DND-41 (cell line): ENCODE results near the gene CARTPT.

Source experiments
- ATAC-seq: fragments of 200-7000 bp; cut with Tn5 transposase; 3 replicates; pipeline ENCODE4 v1.9.1; 2021; ENCODE audit warnings: low read depth; ENCODE audit not compliant: insufficient read depth
- DNase-seq: peaks from one replicate; pipeline ENCODE4 v3.0.0-alpha.2; 2020
- H2AFZ ChIP-seq: 2 replicates; pipeline ENCODE4 v1.6.0; 2012; ENCODE audit warnings: low read depth, low read length
- H3K27ac ChIP-seq: 2 replicates; pipeline ENCODE4 v1.5.1; 2012; ENCODE audit warnings: low read length, inconsistent platforms
- H3K27me3 ChIP-seq: fragments of 200-600 bp; sonication (generic); 2 replicates; pipeline ENCODE4 v1.6.0; 2012; ENCODE audit warnings: low read length, mild to moderate bottlenecking, inconsistent platforms; ENCODE audit not compliant: insufficient read depth, poor library complexity
- H3K36me3 ChIP-seq: 2 replicates; pipeline ENCODE4 v1.5.1; 2012; ENCODE audit warnings: low read length, inconsistent platforms; ENCODE audit not compliant: insufficient read depth
- H3K4me1 ChIP-seq: 2 replicates; pipeline ENCODE4 v1.5.1; 2012; ENCODE audit warnings: mild to moderate bottlenecking, low read length; ENCODE audit not compliant: insufficient read depth
- H3K4me2 ChIP-seq: 2 replicates; pipeline ENCODE4 v1.6.0; 2012; ENCODE audit warnings: mild to moderate bottlenecking, moderate library complexity, low read length, inconsistent platforms; ENCODE audit not compliant: insufficient read depth
- H3K4me3 ChIP-seq, 2 experiments: fragments of 200-600 bp in 1 of 2; shearing (Covaris generic) in 1 of 2; 2 replicates each; pipeline ENCODE4 v1.5.1; 2012 to 2016; ENCODE audit warnings: inconsistent platforms in 2 of 2, low read length in 2 of 2, mild to moderate bottlenecking in 2 of 2, low read depth in 1 of 2, moderate library complexity in 1 of 2
- H3K79me2 ChIP-seq: 2 replicates; pipeline ENCODE4 v1.6.0; 2012; ENCODE audit warnings: low read length, inconsistent platforms; ENCODE audit not compliant: insufficient read depth
- H3K9ac ChIP-seq: 2 replicates; pipeline ENCODE4 v1.6.0; 2012; ENCODE audit warnings: low read depth, mild to moderate bottlenecking, inconsistent platforms, low read length, moderate library complexity
- H3K9me3 ChIP-seq: 2 replicates; pipeline ENCODE4 v1.5.1; 2012; ENCODE audit warnings: low read length, moderate library complexity, mild to moderate bottlenecking, inconsistent platforms; ENCODE audit not compliant: insufficient read depth, severe bottlenecking
- H4K20me1 ChIP-seq: 2 replicates; pipeline ENCODE4 v1.6.0; 2012; ENCODE audit warnings: low read length; ENCODE audit not compliant: insufficient read depth
- CTCF ChIP-seq: IDR thresholded peaks from 2 replicates; pipeline ENCODE4 v1.5.1; 2012; ENCODE audit warnings: borderline replicate concordance, low read length, moderate library complexity, mild to moderate bottlenecking; ENCODE audit not compliant: poor library complexity, severe bottlenecking; ENCODE audit errors: extremely low read depth
- EZH2 ChIP-seq: IDR thresholded peaks from 3 replicates; pipeline ENCODE4 v1.6.1; 2012; ENCODE audit warnings: borderline replicate concordance, low read depth, mild to moderate bottlenecking, moderate library complexity, low read length, inconsistent platforms; ENCODE audit not compliant: severe bottlenecking

CARTPT gene

GRCh38 chr5:71680510-71680909 is 38.6 kb upstream of the CARTPT start:
- no peak overlapping the region for H3K4me2 ChIP-seq
- no peak overlapping the region for H3K27ac ChIP-seq
- H3K4me3 ChIP-seq = no peak overlapping the region
- H3K4me1 ChIP-seq = no peaks in the 10 kb centered on the region
- TF ChIP-seq CTCF = no peak
- no peak for TF ChIP-seq EZH2
- no peaks in the 10 kb centered on the region for H3K36me3 ChIP-seq
- no peak for ATAC-seq
- no peak overlapping the region for H3K9ac ChIP-seq
- H3K27me3 ChIP-seq = peaks cover 17% of the 10 kb centered on the region
- no peaks in the 10 kb centered on the region for H3K79me2 ChIP-seq
- no peak for DNase-seq
- no peaks in the 10 kb centered on the region for H4K20me1 ChIP-seq
- no peak overlapping the region for H2AFZ ChIP-seq
- no peaks in the 10 kb centered on the region for H3K9me3 ChIP-seq

GRCh38 chr5:71681296-71681695 is 37.8 kb upstream of the CARTPT start:
- H3K4me1 ChIP-seq = no peaks in the 10 kb centered on the region
- no peaks in the 10 kb centered on the region for H3K9me3 ChIP-seq
- no peaks in the 10 kb centered on the region for H3K36me3 ChIP-seq
- ATAC-seq (no peak), DNase-seq (no peak)
- no peak overlapping the region for H3K27ac ChIP-seq
- H3K27me3 ChIP-seq = peaks cover 17% of the 10 kb centered on the region
- H3K4me3 ChIP-seq = no peak overlapping the region
- H3K79me2 ChIP-seq = no peaks in the 10 kb centered on the region
- H3K9ac ChIP-seq = no peak overlapping the region
- H3K4me2 ChIP-seq = no peak overlapping the region
- no peaks in the 10 kb centered on the region for H4K20me1 ChIP-seq
- TF ChIP-seq EZH2 (no peak), CTCF (no peak)
- H2AFZ ChIP-seq = no peak overlapping the region

- Histone ChIP-seq H3K9me3 (no peaks in the 10 kb centered on the region), H2AFZ (no peak overlapping the region), H3K79me2 (no peaks in the 10 kb centered on the region), H3K27ac (no peak overlapping the region), H3K4me3 (no peak overlapping the region), H3K4me2 (no peak overlapping the region), H3K4me1 (no peaks in the 10 kb centered on the region), H3K27me3 (peaks cover 11% of the 10 kb centered on the region), H3K9ac (no peak overlapping the region), H3K36me3 (no peaks in the 10 kb centered on the region), H4K20me1 (no peaks in the 10 kb centered on the region)
- DNase-seq (no peak), ATAC-seq (no peak)
- TF ChIP-seq EZH2 (no peak), CTCF (no peak)
These were observed 34.8 kb upstream of the CARTPT start for GRCh38 chr5:71684309-71684708.
